ENCODE data around the gene POTEC.
"Not testable (repeated sequence)": the region's sequence is repeated elsewhere in the genome, so short reads cannot be mapped to it uniquely, and the experiment has no call there.

POTEC gene

DNA sequence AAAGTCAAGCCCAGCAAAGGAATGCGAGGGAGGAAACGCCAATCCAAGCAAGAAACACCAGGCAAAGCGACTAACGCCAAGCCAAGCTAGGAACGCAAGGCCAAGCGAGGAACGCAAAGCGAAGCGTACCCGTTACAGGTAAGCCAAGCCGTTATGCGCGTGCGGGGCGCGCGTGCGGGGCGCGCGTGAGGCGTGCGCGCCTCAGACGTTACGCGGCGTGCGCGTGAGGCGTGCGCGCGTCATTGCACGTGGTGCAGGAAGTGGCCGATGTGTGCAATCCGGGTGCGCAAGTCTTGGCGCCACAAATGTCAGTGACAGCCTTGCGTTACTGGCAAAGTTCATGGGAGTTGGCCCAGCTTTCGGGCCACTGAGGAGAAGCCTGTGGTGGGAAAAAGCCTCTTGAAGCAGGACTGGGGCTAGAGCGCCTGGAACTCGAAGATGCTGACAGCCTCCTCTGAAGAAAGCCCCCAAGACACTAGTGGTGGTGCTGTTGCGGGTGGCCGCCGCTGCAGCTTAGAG, at the start of gene POTEC:
Gene POTEC, minus strand, starts transcription at position 155 of the 519 bp plus-strand sequence. CDS start 454 bp downstream, outside the sequence.
- H3K9me3 Mint-ChIP-seq; ATAC-seq (ENCODE audit: low read depth); H3K27me3 Mint-ChIP-seq; H3K4me1 Mint-ChIP-seq; DNase-seq (ENCODE audit: low spot score in 2 of 2); H3K36me3 Mint-ChIP-seq; H3K27ac Mint-ChIP-seq; H3K4me3 Mint-ChIP-seq: not testable (repeated sequence)

DNA sequence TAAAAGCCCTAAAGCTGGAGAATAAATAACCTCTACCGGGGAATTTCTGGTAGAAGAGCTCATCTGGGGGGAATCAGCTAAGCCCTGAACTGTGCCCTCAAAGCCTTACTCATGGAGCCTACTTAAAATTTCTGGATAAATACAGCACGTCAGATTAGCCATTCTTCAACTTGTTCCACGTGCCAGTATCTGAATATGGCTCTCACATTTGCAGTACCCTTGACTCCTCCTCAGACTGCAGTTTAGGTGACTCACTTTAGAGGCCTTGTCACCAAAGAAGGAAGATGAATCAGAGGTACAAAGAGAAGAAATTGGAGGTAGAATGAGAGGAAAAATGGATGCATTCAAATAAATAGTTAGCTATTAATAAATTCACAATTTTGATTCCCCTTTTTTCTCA, 34.6 kb upstream of the POTEC start:
- no peaks in the 10 kb centered on the region for H3K27me3 Mint-ChIP-seq
- no peaks in the 10 kb centered on the region for H3K4me1 Mint-ChIP-seq
- DNase-seq (ENCODE audit: low spot score in 2 of 2) = no peak
- H3K27ac Mint-ChIP-seq = no peak overlapping the region
- no peak overlapping the region for H3K4me3 Mint-ChIP-seq
- H3K9me3 Mint-ChIP-seq = peaks cover 5% of the 10 kb centered on the region
- no peaks in the 10 kb centered on the region for H3K36me3 Mint-ChIP-seq
- no peak for ATAC-seq (ENCODE audit: low read depth)

GRCh38 chr18:14559502-14559901, 16.1 kb upstream of the POTEC start:
- not testable (repeated sequence) for H3K27me3 Mint-ChIP-seq; H3K36me3 Mint-ChIP-seq; H3K9me3 Mint-ChIP-seq; H3K4me3 Mint-ChIP-seq; H3K4me1 Mint-ChIP-seq; H3K27ac Mint-ChIP-seq; DNase-seq (ENCODE audit: low spot score in 2 of 2); ATAC-seq (ENCODE audit: low read depth)

- not testable (repeated sequence) for H3K4me1 Mint-ChIP-seq; H3K36me3 Mint-ChIP-seq; H3K27ac Mint-ChIP-seq; H3K27me3 Mint-ChIP-seq; H3K9me3 Mint-ChIP-seq; DNase-seq (ENCODE audit: low spot score in 2 of 2); H3K4me3 Mint-ChIP-seq; ATAC-seq (ENCODE audit: low read depth)
Measured at GRCh38 chr18:14531659-14532058, 11.7 kb downstream of the POTEC start.

DNA sequence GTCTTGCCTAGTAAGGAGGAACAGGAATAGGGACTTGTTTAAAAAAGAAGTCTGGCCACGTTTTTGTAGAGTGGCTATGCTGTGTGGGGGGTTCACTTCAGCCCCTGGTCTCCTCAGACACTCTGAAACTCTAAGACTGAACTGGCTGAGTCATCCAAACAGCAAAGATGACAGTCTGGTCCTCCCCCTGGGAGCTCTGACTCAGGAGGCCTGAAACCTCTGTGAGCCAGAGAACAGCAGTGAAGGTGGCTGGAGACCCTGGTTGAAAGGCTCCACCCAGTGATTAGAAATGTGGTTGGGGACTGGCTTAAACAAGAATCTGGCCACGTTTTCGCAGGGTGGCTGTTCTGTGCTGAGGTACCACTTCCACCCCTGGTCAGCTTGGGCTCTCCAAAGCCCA, 32.7 kb downstream of the POTEC start:
- not testable (repeated sequence) for H3K4me3 Mint-ChIP-seq; H3K9me3 Mint-ChIP-seq; H3K4me1 Mint-ChIP-seq; H3K27me3 Mint-ChIP-seq; H3K27ac Mint-ChIP-seq; ATAC-seq (ENCODE audit: low read depth); DNase-seq (ENCODE audit: low spot score in 2 of 2); H3K36me3 Mint-ChIP-seq

DNA sequence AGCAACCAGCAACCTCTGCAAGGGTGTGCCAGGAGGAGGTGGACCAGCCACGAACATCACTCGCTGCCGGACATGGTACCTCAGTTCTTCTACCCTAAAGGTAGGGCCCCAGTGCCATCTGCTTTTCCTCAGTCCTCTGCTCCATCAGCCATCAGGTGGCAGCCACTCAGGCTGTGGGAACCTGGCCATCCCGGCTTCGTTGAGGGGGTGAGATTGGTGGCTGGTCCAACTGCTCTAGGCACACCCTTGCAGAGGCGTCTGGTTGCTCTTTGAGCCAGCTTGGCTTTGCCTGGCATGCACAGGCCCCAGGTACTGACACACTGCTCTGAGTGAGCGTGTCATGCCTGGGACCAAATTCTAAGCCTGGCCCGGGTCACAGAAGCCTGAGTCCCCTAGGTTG, 39.7 kb downstream of the POTEC start:
- H3K4me3 Mint-ChIP-seq; H3K4me1 Mint-ChIP-seq; H3K9me3 Mint-ChIP-seq; ATAC-seq (ENCODE audit: low read depth); H3K27ac Mint-ChIP-seq; H3K36me3 Mint-ChIP-seq; H3K27me3 Mint-ChIP-seq; DNase-seq (ENCODE audit: low spot score in 2 of 2): not testable (repeated sequence)

DNA sequence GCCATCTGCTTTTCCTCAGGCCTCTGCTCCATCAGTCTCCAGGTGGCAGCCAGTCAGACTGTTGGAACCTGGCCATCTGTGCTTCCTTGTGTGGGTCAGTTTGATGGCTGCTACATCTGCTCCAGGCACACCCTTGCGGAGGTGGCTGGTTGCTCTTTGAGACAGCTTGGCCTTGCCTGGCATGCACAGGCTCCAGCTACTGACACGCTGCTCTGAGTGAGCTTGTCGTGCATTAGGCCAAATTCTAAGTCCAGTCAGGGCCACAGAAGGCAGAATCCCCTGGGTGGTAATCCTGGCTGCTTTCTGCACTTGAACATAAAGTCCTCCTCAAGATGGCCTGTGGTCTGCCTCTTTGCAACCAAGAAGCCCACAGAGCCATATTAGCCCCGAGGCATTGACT, 41.5 kb downstream of the POTEC start:
- H3K4me3 Mint-ChIP-seq; H3K4me1 Mint-ChIP-seq; H3K27ac Mint-ChIP-seq; ATAC-seq (ENCODE audit: low read depth); H3K9me3 Mint-ChIP-seq; DNase-seq (ENCODE audit: low spot score in 2 of 2); H3K36me3 Mint-ChIP-seq; H3K27me3 Mint-ChIP-seq: not testable (repeated sequence)

- DNase-seq (ENCODE audit: low spot score in 2 of 2); ATAC-seq (ENCODE audit: low read depth); H3K27ac Mint-ChIP-seq; H3K27me3 Mint-ChIP-seq; H3K36me3 Mint-ChIP-seq; H3K9me3 Mint-ChIP-seq; H3K4me1 Mint-ChIP-seq; H3K4me3 Mint-ChIP-seq: not testable (repeated sequence)
Measured at GRCh38 chr18:14489256-14490014, 54.0 kb downstream of the POTEC start.

- not testable (repeated sequence) for DNase-seq (ENCODE audit: low spot score in 2 of 2); ATAC-seq (ENCODE audit: low read depth); H3K27ac Mint-ChIP-seq; H3K36me3 Mint-ChIP-seq; H3K4me3 Mint-ChIP-seq; H3K4me1 Mint-ChIP-seq; H3K27me3 Mint-ChIP-seq; H3K9me3 Mint-ChIP-seq
Measured at GRCh38 chr18:14488789-14489188, 54.6 kb downstream of the POTEC start.

DNA sequence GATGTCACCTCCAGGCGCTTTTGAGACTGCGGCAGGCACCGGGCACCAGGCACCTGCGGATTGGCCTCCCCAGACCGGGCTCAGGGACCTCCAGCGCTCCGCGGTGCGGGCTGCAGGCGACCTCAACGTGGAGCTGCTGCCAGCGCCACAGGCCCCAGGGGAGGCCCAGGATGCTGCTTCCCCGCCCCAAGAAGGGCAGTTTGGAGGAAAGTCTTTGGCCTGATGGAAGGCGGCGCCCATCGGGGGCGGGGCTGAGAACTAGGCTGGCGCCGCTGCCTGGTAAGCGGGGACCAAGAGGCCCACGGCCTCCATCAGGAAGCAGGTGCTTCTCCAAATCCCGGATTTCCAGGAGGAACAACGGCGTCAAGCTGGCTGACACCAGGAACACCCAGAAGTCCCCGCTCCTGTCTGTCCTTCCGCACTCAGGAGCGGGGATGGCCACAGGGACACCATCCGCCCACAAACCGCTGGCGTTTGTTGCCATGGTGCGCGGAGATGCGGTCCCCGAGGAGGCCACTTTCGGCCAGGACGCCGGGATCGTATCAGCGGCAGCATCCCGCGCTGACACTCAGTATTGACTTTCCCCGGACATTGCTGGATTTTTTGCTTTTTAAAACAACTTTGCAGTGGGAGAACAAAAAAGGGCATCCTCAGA, 56.3 kb downstream of the POTEC start:
- H3K36me3 Mint-ChIP-seq; ATAC-seq (ENCODE audit: low read depth); DNase-seq (ENCODE audit: low spot score in 2 of 2); H3K27ac Mint-ChIP-seq; H3K4me3 Mint-ChIP-seq; H3K4me1 Mint-ChIP-seq; H3K9me3 Mint-ChIP-seq; H3K27me3 Mint-ChIP-seq: not testable (repeated sequence)

- not testable (repeated sequence) for H3K4me1 Mint-ChIP-seq; H3K9me3 Mint-ChIP-seq; DNase-seq (ENCODE audit: low spot score in 2 of 2)
Measured at GRCh38 chr18:14479076-14479475, 64.3 kb downstream of the POTEC start.

GRCh38 chr18:14475520-14475919, 67.9 kb downstream of the POTEC start:
- not testable (repeated sequence) for H3K9me3 Mint-ChIP-seq, H3K27ac Mint-ChIP-seq, H3K36me3 Mint-ChIP-seq

More at GRCh38 chr18:14479076-14479475, 64.3 kb downstream of the POTEC start:
- not testable (repeated sequence) for H3K36me3 Mint-ChIP-seq; H3K27me3 Mint-ChIP-seq; H3K4me3 Mint-ChIP-seq; H3K27ac Mint-ChIP-seq; ATAC-seq (ENCODE audit: low read depth)

GRCh38 chr18:14474752-14475151, 68.6 kb downstream of the POTEC start:
- not testable (repeated sequence) for H3K4me1 Mint-ChIP-seq; H3K27me3 Mint-ChIP-seq; H3K4me3 Mint-ChIP-seq; DNase-seq (ENCODE audit: low spot score in 2 of 2); H3K9me3 Mint-ChIP-seq; H3K36me3 Mint-ChIP-seq; ATAC-seq (ENCODE audit: low read depth); H3K27ac Mint-ChIP-seq

More at GRCh38 chr18:14475520-14475919, 67.9 kb downstream of the POTEC start:
- DNase-seq (ENCODE audit: low spot score in 2 of 2); H3K27me3 Mint-ChIP-seq; H3K4me1 Mint-ChIP-seq; ATAC-seq (ENCODE audit: low read depth); H3K4me3 Mint-ChIP-seq: not testable (repeated sequence)

DNA sequence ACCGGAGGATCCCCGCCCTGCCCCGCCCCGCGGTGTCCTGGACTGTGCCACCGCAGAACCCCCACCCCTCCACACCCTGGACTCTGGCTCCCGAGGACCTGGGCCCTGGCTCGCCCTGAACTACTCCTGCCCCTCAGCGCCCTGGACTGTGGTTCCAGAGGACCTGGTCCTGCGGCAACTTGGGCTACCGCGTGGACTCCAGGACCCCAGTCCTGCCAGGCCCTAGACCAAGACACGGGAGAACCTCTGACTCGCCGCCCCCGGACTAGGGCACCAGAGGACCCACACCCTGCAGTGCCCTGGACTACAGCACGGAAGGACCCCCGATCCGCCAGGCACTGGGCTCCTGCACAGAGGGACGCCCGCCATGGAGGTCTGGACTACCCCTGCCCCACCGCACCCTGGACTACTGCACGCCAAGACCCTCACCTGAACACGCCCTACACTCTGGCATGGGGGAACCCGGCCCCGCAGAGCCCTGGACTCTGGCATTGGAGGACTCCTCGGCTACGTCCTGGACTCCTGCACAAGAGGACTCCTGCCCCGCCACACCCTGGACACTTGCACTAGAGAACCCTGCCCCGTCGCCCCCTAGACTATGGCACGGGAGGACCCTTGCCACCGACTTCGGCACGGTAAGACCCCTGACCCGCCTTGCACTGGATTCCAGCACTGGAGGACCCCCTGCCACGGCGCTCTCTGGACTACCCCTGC, 69.2 kb downstream of the POTEC start:
- not testable (repeated sequence) for ATAC-seq (ENCODE audit: low read depth); H3K27me3 Mint-ChIP-seq; H3K4me1 Mint-ChIP-seq; H3K4me3 Mint-ChIP-seq; H3K36me3 Mint-ChIP-seq; H3K27ac Mint-ChIP-seq; DNase-seq (ENCODE audit: low spot score in 2 of 2); H3K9me3 Mint-ChIP-seq

Data from memory B cell (primary cell).